ENCODE measurements around the gene ASCL4.
"Not testable (repeated sequence)": the region's sequence is repeated elsewhere in the genome, so short reads cannot be mapped to it uniquely, and the experiment has no call there.

The ASCL4 gene

GRCh38 chr12:107774349-107775029, at the start of gene ASCL4:
Gene ASCL4, plus strand, starts transcription at chr12:107774704. Its CDS starts 515 bp downstream, at chr12:107775219.
- DNase-seq: no peak

- not testable (repeated sequence) for DNase-seq
Measured at GRCh38 chr12:107727327-107727726, 47.2 kb upstream of the ASCL4 start.

GRCh38 chr12:107727742-107728141, 46.8 kb upstream of the ASCL4 start:
- not testable (repeated sequence) for DNase-seq

- DNase-seq: no peak
Measured at GRCh38 chr12:107730618-107731341, 43.7 kb upstream of the ASCL4 start.

GRCh38 chr12:107731366-107731765, 43.1 kb upstream of the ASCL4 start:
- peak; percentile 62 for DNase-seq

GRCh38 chr12:107732365-107732764, 42.1 kb upstream of the ASCL4 start:
- no peak for DNase-seq

- no peak for DNase-seq
Measured at GRCh38 chr12:107734139-107734538, 40.4 kb upstream of the ASCL4 start.

- no peak for DNase-seq
Measured at GRCh38 chr12:107735763-107736162, 38.7 kb upstream of the ASCL4 start.

- DNase-seq: peak; percentile 86
Measured at GRCh38 chr12:107736914-107737313, 37.6 kb upstream of the ASCL4 start.

- no peak for DNase-seq
Measured at GRCh38 chr12:107748472-107748871, 26.0 kb upstream of the ASCL4 start.

- no peak for DNase-seq
Measured at GRCh38 chr12:107749083-107749482, 25.4 kb upstream of the ASCL4 start.

- no peak for DNase-seq
Measured at GRCh38 chr12:107759410-107759809, 15.1 kb upstream of the ASCL4 start.

- DNase-seq: peak; percentile 20
Measured at GRCh38 chr12:107760207-107760808, 14.2 kb upstream of the ASCL4 start.

GRCh38 chr12:107760809-107761501, 13.5 kb upstream of the ASCL4 start, which contains the start of gene PRDM4:
Gene PRDM4, minus strand, starts transcription at chr12:107761137. Its CDS starts 622 bp downstream, at chr12:107760515.
- peak; percentile 94 for DNase-seq

GRCh38 chr12:107761502-107761904, 13.0 kb upstream of the ASCL4 start:
- no peak for DNase-seq

- no peak for DNase-seq
Measured at GRCh38 chr12:107762874-107763273, 11.6 kb upstream of the ASCL4 start.

GRCh38 chr12:107764626-107765025, 9.9 kb upstream of the ASCL4 start:
- DNase-seq: no peak

- no peak for DNase-seq
Measured at GRCh38 chr12:107765316-107765715, 9.2 kb upstream of the ASCL4 start.

- no peak for DNase-seq
Measured at GRCh38 chr12:107767466-107767865, 7.0 kb upstream of the ASCL4 start.

GRCh38 chr12:107775093-107775721, 703 bp downstream of the ASCL4 start:
- DNase-seq: no peak

- DNase-seq: no peak
Measured at GRCh38 chr12:107776171-107776570, 1.7 kb downstream of the ASCL4 start.

- DNase-seq: no peak
Measured at GRCh38 chr12:107778383-107779025, 4.0 kb downstream of the ASCL4 start.

Data from CD4-positive, alpha-beta T cell treated with Interleukin-15 for 1 hour (primary cell).